22Rv1 (cell line): ENCODE measurements around the gene TULP1.

Experiments used
- ZFX ChIP-seq: fragments of 450-650 bp; IDR thresholded peaks from 2 replicates; pipeline ENCODE4 v1.6.1; 2017; ENCODE audit warnings: antibody characterized with exemption, borderline replicate concordance
- TF ChIP-seq, protein P1 (sequence below): fragments of 450-650 bp; IDR thresholded peaks from 2 replicates; pipeline ENCODE4 v1.5.1; 2017; ENCODE audit warnings: mild to moderate bottlenecking

DNA sequence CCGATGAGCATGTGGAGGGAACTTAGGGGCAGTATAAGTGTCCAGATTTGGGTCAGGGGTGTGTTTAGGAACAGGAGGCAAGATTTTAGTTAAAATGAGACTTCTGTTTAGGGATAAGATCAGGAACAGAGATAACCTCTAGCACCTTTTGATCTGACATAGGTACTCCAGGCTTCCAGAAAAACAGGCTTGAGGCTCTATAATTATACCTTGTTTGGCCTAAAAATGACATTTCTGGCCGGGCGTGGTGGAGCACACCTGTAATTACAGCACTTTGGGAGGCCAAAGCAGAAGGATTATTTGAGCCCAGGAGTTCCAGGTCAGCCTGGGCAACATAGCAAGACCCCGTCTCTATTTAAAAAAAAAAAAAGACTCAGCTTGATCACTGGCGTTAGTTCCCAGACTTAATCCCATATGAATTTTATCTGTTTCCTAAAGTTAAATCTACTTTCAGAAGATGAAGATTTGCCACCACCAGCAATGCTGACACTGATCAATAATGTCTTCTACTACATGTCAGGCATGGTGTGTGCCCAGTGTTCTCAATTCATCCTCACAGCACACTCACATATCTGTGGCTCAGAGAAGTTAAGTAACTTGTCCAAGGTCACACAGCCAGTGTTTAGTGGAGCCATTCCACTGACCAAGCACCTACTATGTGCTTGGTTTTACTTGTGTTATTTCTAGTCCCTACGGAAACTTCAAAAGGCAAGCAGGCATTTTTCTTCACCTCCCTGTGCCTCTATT lies 6.0 kb upstream of the TULP1 start:
- TF ChIP-seq, protein P1, sequence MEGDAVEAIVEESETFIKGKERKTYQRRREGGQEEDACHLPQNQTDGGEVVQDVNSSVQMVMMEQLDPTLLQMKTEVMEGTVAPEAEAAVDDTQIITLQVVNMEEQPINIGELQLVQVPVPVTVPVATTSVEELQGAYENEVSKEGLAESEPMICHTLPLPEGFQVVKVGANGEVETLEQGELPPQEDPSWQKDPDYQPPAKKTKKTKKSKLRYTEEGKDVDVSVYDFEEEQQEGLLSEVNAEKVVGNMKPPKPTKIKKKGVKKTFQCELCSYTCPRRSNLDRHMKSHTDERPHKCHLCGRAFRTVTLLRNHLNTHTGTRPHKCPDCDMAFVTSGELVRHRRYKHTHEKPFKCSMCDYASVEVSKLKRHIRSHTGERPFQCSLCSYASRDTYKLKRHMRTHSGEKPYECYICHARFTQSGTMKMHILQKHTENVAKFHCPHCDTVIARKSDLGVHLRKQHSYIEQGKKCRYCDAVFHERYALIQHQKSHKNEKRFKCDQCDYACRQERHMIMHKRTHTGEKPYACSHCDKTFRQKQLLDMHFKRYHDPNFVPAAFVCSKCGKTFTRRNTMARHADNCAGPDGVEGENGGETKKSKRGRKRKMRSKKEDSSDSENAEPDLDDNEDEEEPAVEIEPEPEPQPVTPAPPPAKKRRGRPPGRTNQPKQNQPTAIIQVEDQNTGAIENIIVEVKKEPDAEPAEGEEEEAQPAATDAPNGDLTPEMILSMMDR, result no peak
- TF ChIP-seq ZFX, result no peak
